ENCODE measurements around the gene ATXN1.

ATXN1 gene

GRCh38 chr6:16759181-16759645, 2.0 kb downstream of the ATXN1 start:
- ATAC-seq (no peak), DNase-seq (no peak)
- no peaks in the 10 kb centered on the region for H3K9me3 Mint-ChIP-seq
- H3K4me3 Mint-ChIP-seq: peak overlapping the region; percentile 88 to 99
- H3K4me1 Mint-ChIP-seq: peaks cover 58% of the 10 kb centered on the region
- H3K27ac Mint-ChIP-seq: peak overlapping the region; percentile 94 to 99
- H3K27me3 Mint-ChIP-seq: no peaks in the 10 kb centered on the region

- Mint-ChIP-seq H3K9me3 (no peaks in the 10 kb centered on the region), H3K27me3 (no peaks in the 10 kb centered on the region), H3K27ac (peak overlapping the region in 1 of 2 donors; percentile 57), H3K4me1 (peaks cover 53% of the 10 kb centered on the region), H3K4me3 (peak overlapping the region; percentile 88 to 99)
- ATAC-seq (no peak), DNase-seq (no peak)
These were observed 2.9 kb downstream of the ATXN1 start for GRCh38 chr6:16758163-16758975.

GRCh38 chr6:16757332-16757731, 3.9 kb downstream of the ATXN1 start:
- no peak overlapping the region for H3K27ac Mint-ChIP-seq

GRCh38 chr6:16756660-16757255, 4.5 kb downstream of the ATXN1 start:
- Mint-ChIP-seq H3K27ac (no peak overlapping the region), H3K4me3 (peak overlapping the region in 1 of 2 donors; percentile 20), H3K27me3 (no peaks in the 10 kb centered on the region), H3K4me1 (peaks cover 60% of the 10 kb centered on the region), H3K9me3 (no peaks in the 10 kb centered on the region)
- no peak for DNase-seq
- ATAC-seq: no peak

More at GRCh38 chr6:16757332-16757731, 3.9 kb downstream of the ATXN1 start:
- Mint-ChIP-seq H3K4me3 (peak overlapping the region in 1 of 2 donors; percentile 20), H3K9me3 (no peaks in the 10 kb centered on the region), H3K4me1 (peaks cover 58% of the 10 kb centered on the region), H3K27me3 (no peaks in the 10 kb centered on the region)
- no peak for ATAC-seq
- no peak for DNase-seq

- Mint-ChIP-seq H3K27me3 (no peaks in the 10 kb centered on the region), H3K27ac (no peak overlapping the region), H3K4me1 (peaks cover 60% of the 10 kb centered on the region), H3K9me3 (no peaks in the 10 kb centered on the region), H3K4me3 (no peak overlapping the region)
- no peak for ATAC-seq
- no peak for DNase-seq
These were observed 5.7 kb downstream of the ATXN1 start for GRCh38 chr6:16755544-16755943.

- H3K27ac Mint-ChIP-seq: peak overlapping the region in 1 of 2 donors; percentile 21
- H3K9me3 Mint-ChIP-seq: no peaks in the 10 kb centered on the region
- H3K27me3 Mint-ChIP-seq: no peaks in the 10 kb centered on the region
- H3K4me3 Mint-ChIP-seq: no peak overlapping the region
- no peak for DNase-seq
- ATAC-seq: no peak
- peaks cover 61% of the 10 kb centered on the region for H3K4me1 Mint-ChIP-seq
These were observed 6.4 kb downstream of the ATXN1 start for GRCh38 chr6:16754876-16755275.

- H3K9me3 Mint-ChIP-seq: no peaks in the 10 kb centered on the region
- H3K4me1 Mint-ChIP-seq: peaks cover 62% of the 10 kb centered on the region
- H3K27me3 Mint-ChIP-seq: no peaks in the 10 kb centered on the region
- ATAC-seq (no peak), DNase-seq (no peak)
- H3K27ac Mint-ChIP-seq: peak overlapping the region in 1 of 2 donors; percentile 21
- H3K4me3 Mint-ChIP-seq: no peak overlapping the region
These were observed 7.0 kb downstream of the ATXN1 start for GRCh38 chr6:16754274-16754673.

GRCh38 chr6:16753341-16753740, 7.9 kb downstream of the ATXN1 start:
- ATAC-seq (no peak), DNase-seq (no peak)
- H3K27ac Mint-ChIP-seq: no peak overlapping the region
- H3K4me3 Mint-ChIP-seq: no peak overlapping the region
- H3K4me1 Mint-ChIP-seq: peaks cover 62% of the 10 kb centered on the region
- no peaks in the 10 kb centered on the region for H3K27me3 Mint-ChIP-seq
- no peaks in the 10 kb centered on the region for H3K9me3 Mint-ChIP-seq

GRCh38 chr6:16752206-16752866, 8.9 kb downstream of the ATXN1 start:
- DNase-seq: no peak
- Mint-ChIP-seq H3K4me1 (peaks cover 59% of the 10 kb centered on the region), H3K27ac (no peak overlapping the region), H3K9me3 (no peaks in the 10 kb centered on the region), H3K4me3 (no peak overlapping the region), H3K27me3 (no peaks in the 10 kb centered on the region)
- no peak for ATAC-seq

GRCh38 chr6:16751251-16751946, 9.9 kb downstream of the ATXN1 start:
- no peak overlapping the region for H3K4me3 Mint-ChIP-seq

GRCh38 chr6:16750566-16750965, 10.7 kb downstream of the ATXN1 start:
- no peak for DNase-seq
- Mint-ChIP-seq H3K4me1 (peaks cover 58% of the 10 kb centered on the region), H3K4me3 (no peak overlapping the region), H3K9me3 (no peaks in the 10 kb centered on the region), H3K27ac (no peak overlapping the region), H3K27me3 (no peaks in the 10 kb centered on the region)
- ATAC-seq: no peak

More at GRCh38 chr6:16751251-16751946, 9.9 kb downstream of the ATXN1 start:
- Mint-ChIP-seq H3K27me3 (no peaks in the 10 kb centered on the region), H3K4me1 (peaks cover 51% of the 10 kb centered on the region), H3K9me3 (no peaks in the 10 kb centered on the region), H3K27ac (no peak overlapping the region)
- no peak for ATAC-seq
- no peak for DNase-seq

- no peak for DNase-seq
- Mint-ChIP-seq H3K4me3 (no peak overlapping the region), H3K27me3 (no peaks in the 10 kb centered on the region), H3K27ac (no peak overlapping the region), H3K9me3 (no peaks in the 10 kb centered on the region), H3K4me1 (peaks cover 55% of the 10 kb centered on the region)
- no peak for ATAC-seq
These were observed 11.5 kb downstream of the ATXN1 start for GRCh38 chr6:16749516-16750485.

- no peak overlapping the region for H3K4me3 Mint-ChIP-seq
- peaks cover 61% of the 10 kb centered on the region for H3K4me1 Mint-ChIP-seq
- H3K27me3 Mint-ChIP-seq: no peaks in the 10 kb centered on the region
These were observed 13.3 kb downstream of the ATXN1 start for GRCh38 chr6:16748025-16748319.

GRCh38 chr6:16747232-16748024, 13.8 kb downstream of the ATXN1 start:
- H3K27ac Mint-ChIP-seq: no peak overlapping the region
- H3K4me3 Mint-ChIP-seq: no peak overlapping the region
- no peaks in the 10 kb centered on the region for H3K9me3 Mint-ChIP-seq
- no peaks in the 10 kb centered on the region for H3K27me3 Mint-ChIP-seq
- DNase-seq (no peak), ATAC-seq (no peak)
- peaks cover 61% of the 10 kb centered on the region for H3K4me1 Mint-ChIP-seq

More at GRCh38 chr6:16748025-16748319, 13.3 kb downstream of the ATXN1 start:
- no peak for DNase-seq
- ATAC-seq: no peak
- H3K27ac Mint-ChIP-seq: no peak overlapping the region
- H3K9me3 Mint-ChIP-seq: no peaks in the 10 kb centered on the region

All from stimulated activated naive CD8-positive, alpha-beta T cell treated with anti-CD3 and anti-CD28 coated beads, Interleukin-15, amount 100 ng/mL, for 72 hours (primary cell).